ENCODE data around the gene MYH9.

DNA sequence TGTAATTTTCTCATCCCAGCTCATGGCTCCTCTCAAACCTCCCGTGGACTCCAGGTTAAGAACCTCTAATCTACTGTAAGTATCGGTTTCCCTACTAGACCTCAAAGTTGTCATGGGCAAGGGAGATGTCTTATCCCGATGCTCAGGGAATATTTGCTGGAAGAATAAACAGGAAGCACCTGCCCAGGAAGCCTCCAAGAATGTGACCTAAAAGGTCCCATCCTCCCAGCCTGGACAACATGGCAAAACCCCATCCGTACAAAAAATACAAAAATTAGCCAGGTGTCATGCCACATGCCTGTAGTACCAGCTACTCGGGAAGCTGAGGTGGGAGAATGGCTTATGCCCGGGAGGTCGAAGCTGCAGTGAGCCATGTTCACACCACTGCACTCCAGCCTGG, 72.4 kb downstream of the MYH9 start:
- TF ChIP-seq, protein P1, sequence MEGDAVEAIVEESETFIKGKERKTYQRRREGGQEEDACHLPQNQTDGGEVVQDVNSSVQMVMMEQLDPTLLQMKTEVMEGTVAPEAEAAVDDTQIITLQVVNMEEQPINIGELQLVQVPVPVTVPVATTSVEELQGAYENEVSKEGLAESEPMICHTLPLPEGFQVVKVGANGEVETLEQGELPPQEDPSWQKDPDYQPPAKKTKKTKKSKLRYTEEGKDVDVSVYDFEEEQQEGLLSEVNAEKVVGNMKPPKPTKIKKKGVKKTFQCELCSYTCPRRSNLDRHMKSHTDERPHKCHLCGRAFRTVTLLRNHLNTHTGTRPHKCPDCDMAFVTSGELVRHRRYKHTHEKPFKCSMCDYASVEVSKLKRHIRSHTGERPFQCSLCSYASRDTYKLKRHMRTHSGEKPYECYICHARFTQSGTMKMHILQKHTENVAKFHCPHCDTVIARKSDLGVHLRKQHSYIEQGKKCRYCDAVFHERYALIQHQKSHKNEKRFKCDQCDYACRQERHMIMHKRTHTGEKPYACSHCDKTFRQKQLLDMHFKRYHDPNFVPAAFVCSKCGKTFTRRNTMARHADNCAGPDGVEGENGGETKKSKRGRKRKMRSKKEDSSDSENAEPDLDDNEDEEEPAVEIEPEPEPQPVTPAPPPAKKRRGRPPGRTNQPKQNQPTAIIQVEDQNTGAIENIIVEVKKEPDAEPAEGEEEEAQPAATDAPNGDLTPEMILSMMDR (IDR thresholded peaks at IDR 0.05; ENCODE audit: poor library complexity, severe bottlenecking): no peak
- TF ChIP-seq SMC3 (conservative IDR thresholded peaks at IDR 0.05; ENCODE audit: poor library complexity) (no peak), POLR2AphosphoS5 (IDR thresholded peaks at IDR 0.05) (no peak), MXI1 (conservative IDR thresholded peaks at IDR 0.05; ENCODE audit: poor library complexity, severe bottlenecking) (no peak)
